Transverse colon (tissue), 4 donors: ENCODE data around the gene MANEAL.

Experiments used
- POLR2AphosphoS5 ChIP-seq, 3 donors: sonication (generic); formaldehyde crosslinking; IDR thresholded peaks; one replicate each; pipeline ENCODE4 v1.6.1; 2016; ENCODE audit warnings: antibody characterized with exemption in 3 of 3
- TF ChIP-seq, protein P1 (sequence below), 5 experiments: fragments of 200-600 bp in 3 of 5; fragments of 450-650 bp in 2 of 5; sonication (generic) in 3 of 5; IDR thresholded peaks; 1 replicate in 2 of 5; 2 replicates in 3 of 5; pipeline ENCODE4 v1.5.1; 2016 to 2017; ENCODE audit warnings: antibody characterized with exemption in 5 of 5, inconsistent platforms in 3 of 5, mild to moderate bottlenecking in 2 of 5, moderate library complexity in 1 of 5

- TF ChIP-seq, protein P1, sequence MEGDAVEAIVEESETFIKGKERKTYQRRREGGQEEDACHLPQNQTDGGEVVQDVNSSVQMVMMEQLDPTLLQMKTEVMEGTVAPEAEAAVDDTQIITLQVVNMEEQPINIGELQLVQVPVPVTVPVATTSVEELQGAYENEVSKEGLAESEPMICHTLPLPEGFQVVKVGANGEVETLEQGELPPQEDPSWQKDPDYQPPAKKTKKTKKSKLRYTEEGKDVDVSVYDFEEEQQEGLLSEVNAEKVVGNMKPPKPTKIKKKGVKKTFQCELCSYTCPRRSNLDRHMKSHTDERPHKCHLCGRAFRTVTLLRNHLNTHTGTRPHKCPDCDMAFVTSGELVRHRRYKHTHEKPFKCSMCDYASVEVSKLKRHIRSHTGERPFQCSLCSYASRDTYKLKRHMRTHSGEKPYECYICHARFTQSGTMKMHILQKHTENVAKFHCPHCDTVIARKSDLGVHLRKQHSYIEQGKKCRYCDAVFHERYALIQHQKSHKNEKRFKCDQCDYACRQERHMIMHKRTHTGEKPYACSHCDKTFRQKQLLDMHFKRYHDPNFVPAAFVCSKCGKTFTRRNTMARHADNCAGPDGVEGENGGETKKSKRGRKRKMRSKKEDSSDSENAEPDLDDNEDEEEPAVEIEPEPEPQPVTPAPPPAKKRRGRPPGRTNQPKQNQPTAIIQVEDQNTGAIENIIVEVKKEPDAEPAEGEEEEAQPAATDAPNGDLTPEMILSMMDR (IDR thresholded peaks at IDR 0.05) = no peak
- TF ChIP-seq POLR2AphosphoS5 (IDR thresholded peaks at IDR 0.05) = no peak
Observed at GRCh38 chr1:37824001-37824400, 30.4 kb downstream of the MANEAL start.
